Fibroblast of villous mesenchyme (primary cell): ENCODE results near the gene SUPT3H. TPM values are rescaled to one million over a fixed set of nuclear protein-coding genes. Genes with fewer than 3 reads are reported as not detected.

Source experiments
- DNase-seq: peaks from one replicate; pipeline ENCODE4 v3.0.0-alpha.2; 2010; ENCODE audit warnings: low read depth
- H3K4me3 ChIP-seq: 2 replicates; pipeline ENCODE4 v1.5.1; 2011; ENCODE audit warnings: low read depth, mild to moderate bottlenecking, low read length
- CTCF ChIP-seq: IDR thresholded peaks from 2 replicates; pipeline ENCODE4 v1.5.1; 2012; ENCODE audit warnings: low read depth, mild to moderate bottlenecking, low read length; ENCODE audit not compliant: insufficient read depth
- total RNA-seq: library from RNA; depleted of rRNA; stranded (reverse); fragments of >200 nt; gene quantifications from 2 replicates; pipeline ENCODE4 v1.2.3, GENCODE V29; 2012

The SUPT3H gene
- total RNA-seq, 1 donor = 7.8 TPM

GRCh38 chr6:44949596-44950201 lies 428.0 kb downstream of the SUPT3H start:
- no peak for DNase-seq
- TF ChIP-seq CTCF = no peak
- H3K4me3 ChIP-seq = no peak overlapping the region

- TF ChIP-seq CTCF = no peak
- DNase-seq = no peak
- no peak overlapping the region for H3K4me3 ChIP-seq
These were observed 434.2 kb downstream of the SUPT3H start for GRCh38 chr6:44943541-44943940.

- no peak for TF ChIP-seq CTCF
- DNase-seq = no peak
- no peak overlapping the region for H3K4me3 ChIP-seq
These were observed 434.9 kb downstream of the SUPT3H start for GRCh38 chr6:44942798-44943197.

- TF ChIP-seq CTCF = no peak
- H3K4me3 ChIP-seq = no peak overlapping the region
- DNase-seq = no peak
These were observed 435.5 kb downstream of the SUPT3H start for GRCh38 chr6:44942201-44942600.

- TF ChIP-seq CTCF = no peak
- H3K4me3 ChIP-seq = no peak overlapping the region
- DNase-seq = no peak
These were observed 437.4 kb downstream of the SUPT3H start for GRCh38 chr6:44940367-44940766.

GRCh38 chr6:44935693-44936300 lies 441.9 kb downstream of the SUPT3H start:
- no peak for DNase-seq
- no peak for TF ChIP-seq CTCF
- no peak overlapping the region for H3K4me3 ChIP-seq

GRCh38 chr6:44933108-44933507 lies 444.6 kb downstream of the SUPT3H start:
- no peak for DNase-seq
- no peak overlapping the region for H3K4me3 ChIP-seq
- no peak for TF ChIP-seq CTCF
